ENCODE data around the gene RAI1. TPM values are rescaled to one million over a fixed set of nuclear protein-coding genes. Genes with fewer than 3 reads are reported as not detected.
A peak's percentile ranks its signal among the peaks of the same experiment; 100 is the strongest.

The RAI1 gene
- total RNA-seq, 3 donors from 2014 or later, result 12.9 to 29.2 (median 17.0) TPM

DNA sequence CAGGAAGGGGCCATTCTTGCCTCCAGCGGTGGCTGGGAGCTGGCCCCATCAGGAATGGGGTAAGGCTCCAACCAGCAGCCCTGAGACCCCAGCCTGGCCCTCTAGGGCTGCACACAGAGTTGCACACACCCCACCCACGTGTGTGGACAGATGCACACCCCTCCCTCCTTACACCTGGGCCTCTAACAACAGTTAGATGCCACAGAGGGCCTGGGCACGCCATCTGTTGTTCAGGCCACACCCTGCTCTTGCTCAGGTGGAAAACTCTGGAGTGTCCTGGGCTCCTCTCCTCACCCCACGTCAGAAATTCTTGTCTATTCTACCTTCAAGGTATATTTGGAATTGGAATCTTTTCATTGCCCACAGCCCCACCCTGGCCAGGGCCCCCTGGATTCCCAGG lies 13.3 kb upstream of the RAI1 start:
- intact Hi-C loops (cut with DNase I, micrococcal nuclease), result no loop called here
- TF ChIP-seq CTCF (IDR thresholded peaks at IDR 0.05), result no peak
- Histone ChIP-seq H3K4me1 (ENCODE audit: low read depth) (peaks cover 8% of the 10 kb centered on the region), H3K9me3 (no peaks in the 10 kb centered on the region), H3K36me3 (ENCODE audit: low read depth) (no peaks in the 10 kb centered on the region), H3K4me3 (no peak overlapping the region)
- DNase-seq (peak in 2 of 3 donors; percentile 52 to 68), ATAC-seq (peak; percentile 63)

GRCh38 chr17:17668358-17668757 lies 12.9 kb upstream of the RAI1 start:
- Histone ChIP-seq H3K4me1 (ENCODE audit: low read depth) (peaks cover 8% of the 10 kb centered on the region), H3K4me3 (no peak overlapping the region), H3K36me3 (ENCODE audit: low read depth) (no peaks in the 10 kb centered on the region), H3K9me3 (no peaks in the 10 kb centered on the region)
- no peak for TF ChIP-seq CTCF (IDR thresholded peaks at IDR 0.05)
- intact Hi-C loops (cut with DNase I, micrococcal nuclease), result no loop called here
- ATAC-seq (no peak), DNase-seq (no peak)

GRCh38 chr17:17668775-17669579 lies 12.3 kb upstream of the RAI1 start:
- TF ChIP-seq CTCF (IDR thresholded peaks at IDR 0.05), result no peak
- H3K9me3 ChIP-seq, result no peaks in the 10 kb centered on the region
- no peak overlapping the region for H3K4me3 ChIP-seq
- ATAC-seq (no peak), DNase-seq (no peak)
- intact Hi-C loops (cut with DNase I, micrococcal nuclease), result no loop called here
- peaks cover 8% of the 10 kb centered on the region for H3K4me1 ChIP-seq (ENCODE audit: low read depth)
- no peaks in the 10 kb centered on the region for H3K36me3 ChIP-seq (ENCODE audit: low read depth)

DNA sequence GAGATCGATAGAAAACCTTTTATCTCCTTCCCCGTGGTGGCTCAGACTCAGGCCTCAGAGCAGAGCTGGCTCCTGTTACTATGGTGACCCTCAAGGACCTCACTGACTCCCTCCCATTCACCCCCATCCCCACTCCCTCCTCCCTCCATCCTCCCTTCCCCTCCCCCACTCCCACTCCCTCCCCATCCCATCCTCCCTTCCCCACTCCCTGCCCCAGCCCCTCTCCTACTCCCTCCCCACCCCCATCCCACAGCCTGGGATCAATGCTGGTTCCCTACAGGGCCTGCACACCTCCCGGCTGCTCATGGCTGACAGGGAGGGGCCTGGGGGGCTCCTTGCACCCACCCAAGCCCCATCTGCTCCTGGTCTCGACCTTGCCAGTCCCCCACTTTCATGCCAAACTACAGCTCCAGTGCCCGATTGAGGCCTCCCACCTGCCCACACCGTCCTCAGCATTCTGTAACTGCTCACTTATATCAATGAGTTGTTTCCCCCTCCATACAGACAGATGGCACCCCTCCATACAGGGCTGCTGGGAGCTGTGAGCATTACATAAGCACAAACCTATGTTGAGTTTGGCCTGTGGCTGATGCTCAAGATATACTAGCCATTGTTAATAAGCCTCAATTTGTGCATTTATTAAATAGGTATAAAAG lies 11.6 kb upstream of the RAI1 start:
- DNase-seq (no peak), ATAC-seq (no peak)
- Histone ChIP-seq H3K4me1 (ENCODE audit: low read depth) (peaks cover 8% of the 10 kb centered on the region), H3K9me3 (no peaks in the 10 kb centered on the region), H3K4me3 (no peak overlapping the region), H3K36me3 (ENCODE audit: low read depth) (no peaks in the 10 kb centered on the region)
- TF ChIP-seq CTCF (IDR thresholded peaks at IDR 0.05), result no peak
- intact Hi-C loops (cut with DNase I, micrococcal nuclease), result loop anchor here in 1 of 2 donors (10.0 kb wide), 1 partner anchor 365 kb away; the partner anchor contains the start of genes ATPAF2 and GID4

DNA sequence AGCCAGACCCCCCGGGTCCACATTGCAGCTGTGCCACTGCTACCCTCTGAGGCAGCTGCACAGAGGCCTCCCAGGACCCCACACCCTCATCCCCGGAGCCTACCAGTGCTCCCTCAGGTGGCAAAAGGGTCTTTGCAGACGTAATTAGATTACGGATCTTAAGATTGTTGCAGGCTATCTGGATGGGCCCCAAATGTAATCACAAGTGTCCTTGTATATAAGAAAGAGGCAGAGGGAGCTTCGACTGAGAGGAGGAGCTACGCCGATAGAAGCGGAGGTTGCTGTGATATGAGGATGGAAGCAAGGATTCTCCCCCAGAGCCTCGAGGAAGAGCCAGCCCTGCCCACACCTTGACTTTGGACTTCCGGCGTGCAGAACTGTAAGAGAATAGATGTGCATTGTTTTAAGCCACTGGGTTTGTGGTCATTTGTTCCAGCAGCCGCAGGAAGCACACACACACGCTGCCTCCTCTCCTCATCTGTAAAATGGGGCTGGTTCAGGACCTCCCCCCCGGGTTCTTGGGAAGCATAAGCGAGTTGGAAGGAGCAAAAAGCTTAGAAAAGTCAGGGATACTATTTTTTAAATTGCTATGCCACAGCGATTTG lies 10.5 kb upstream of the RAI1 start:
- no peak for DNase-seq
- Histone ChIP-seq H3K9me3 (no peaks in the 10 kb centered on the region), H3K36me3 (ENCODE audit: low read depth) (no peaks in the 10 kb centered on the region), H3K4me1 (ENCODE audit: low read depth) (peaks cover 8% of the 10 kb centered on the region), H3K4me3 (no peak overlapping the region)
- no peak for TF ChIP-seq CTCF (IDR thresholded peaks at IDR 0.05)
- ATAC-seq, result peak; percentile 74
- intact Hi-C loops (cut with DNase I, micrococcal nuclease), result loop anchor here in 1 of 2 donors (10.0 kb wide), 1 partner anchor 364 kb away; the partner anchor contains the start of genes ATPAF2 and GID4
